ENCODE results near the gene PPP2R5C. TPM values are rescaled to one million over a fixed set of nuclear protein-coding genes. Genes with fewer than 3 reads are reported as not detected.
"Not testable (repeated sequence)": the region's sequence is repeated elsewhere in the genome, so short reads cannot be mapped to it uniquely, and the experiment has no call there.

The PPP2R5C gene
- total RNA-seq, 2 experiments from 2014 or later, result 232 to 281 TPM

DNA sequence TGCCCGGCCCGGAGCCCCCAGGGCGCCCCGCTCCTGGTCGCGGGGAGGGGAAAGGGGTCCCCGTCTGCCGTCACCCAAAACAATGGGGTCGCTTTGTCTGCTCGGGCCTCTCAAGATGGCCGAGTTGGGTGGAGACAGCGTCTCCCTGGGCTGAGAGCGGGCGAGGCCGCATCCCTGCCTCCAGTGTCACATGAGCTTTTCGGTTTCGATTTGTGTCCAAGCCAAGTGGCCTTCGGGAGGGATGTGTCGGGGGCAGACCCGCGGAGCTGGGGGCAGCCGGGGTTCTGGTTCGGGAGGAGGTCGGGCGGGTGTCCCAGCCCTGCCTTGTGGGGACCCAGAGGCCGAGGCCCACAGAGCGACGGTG lies 203.7 kb downstream of the PPP2R5C start:
- DNase-seq (peak; percentile 77), ATAC-seq (peak; percentile 52)
- intact Hi-C loops (cut with DNase I, micrococcal nuclease), result loop anchor here in 1 of 2 experiments (2.0 to 10.0 kb wide), 4 partner anchors 56 to 550 kb away; partner anchors contain the start of gene HSP90AA1
- POLR2A ChIA-PET, result interaction anchor here (0.7 to 1.0 kb wide), 2 partner anchors 85 to 116 kb away, joined by 3 to 4 read pairs; no protein-coding TSS in a partner anchor
- CTCF ChIA-PET, result interaction anchor here (0.5 to 2.0 kb wide), 3 partner anchors 12 to 20 kb away, joined by 4 to 8 read pairs (median 5); no protein-coding TSS in a partner anchor
- Mint-ChIP-seq H3K36me3 (ENCODE audit: low read depth) (peaks cover 18% of the 10 kb centered on the region), H3K9me3 (ENCODE audit: low read depth) (no peaks in the 10 kb centered on the region), H3K27ac (peak overlapping the region; percentile 84), H3K4me1 (peaks cover 42% of the 10 kb centered on the region), H3K27me3 (no peaks in the 10 kb centered on the region), H3K4me3 (peak overlapping the region; percentile 89)

- DNase-seq (no peak), ATAC-seq (no peak)
- Mint-ChIP-seq H3K27ac (peak overlapping the region; percentile 84), H3K4me1 (peaks cover 44% of the 10 kb centered on the region), H3K36me3 (ENCODE audit: low read depth) (peaks cover 19% of the 10 kb centered on the region), H3K9me3 (ENCODE audit: low read depth) (no peaks in the 10 kb centered on the region), H3K27me3 (no peaks in the 10 kb centered on the region), H3K4me3 (peak overlapping the region; percentile 89)
- POLR2A ChIA-PET, result interaction anchor here (0.6 to 1.0 kb wide), 3 partner anchors 84 to 125 kb away, joined by 3 to 7 read pairs (median 4); no protein-coding TSS in a partner anchor
- CTCF ChIA-PET, result interaction anchor here (0.6 to 2.0 kb wide), 8 partner anchors 8 to 728 kb away, joined by 3 to 8 read pairs (median 3); no protein-coding TSS in a partner anchor
- intact Hi-C loops (cut with DNase I, micrococcal nuclease), result loop anchor here in 1 of 2 experiments (2.0 to 10.0 kb wide), 4 partner anchors 55 to 549 kb away; partner anchors contain the start of gene HSP90AA1
These were observed 204.5 kb downstream of the PPP2R5C start for GRCh38 chr14:101965770-101966722.

GRCh38 chr14:101966742-101967141 lies 205.2 kb downstream of the PPP2R5C start:
- intact Hi-C loops (cut with DNase I, micrococcal nuclease), result loop anchor here in 1 of 2 experiments (10.0 kb wide), 1 partner anchor 548 kb away; no protein-coding TSS in a partner anchor
- Mint-ChIP-seq H3K36me3 (ENCODE audit: low read depth) (peaks cover 19% of the 10 kb centered on the region), H3K27me3 (no peaks in the 10 kb centered on the region), H3K4me1 (peaks cover 41% of the 10 kb centered on the region), H3K27ac (peak overlapping the region; percentile 69), H3K9me3 (ENCODE audit: low read depth) (no peaks in the 10 kb centered on the region), H3K4me3 (peak overlapping the region; percentile 89)
- POLR2A ChIA-PET, result interaction anchor here (0.6 kb wide), 1 partner anchor 140 kb away, joined by 7 read pairs; no protein-coding TSS in a partner anchor
- CTCF ChIA-PET, result interaction anchor here (1.0 to 2.0 kb wide), 4 partner anchors 8 to 347 kb away, joined by 3 to 8 read pairs (median 4); no protein-coding TSS in a partner anchor
- no peak for DNase-seq
- no peak for ATAC-seq

DNA sequence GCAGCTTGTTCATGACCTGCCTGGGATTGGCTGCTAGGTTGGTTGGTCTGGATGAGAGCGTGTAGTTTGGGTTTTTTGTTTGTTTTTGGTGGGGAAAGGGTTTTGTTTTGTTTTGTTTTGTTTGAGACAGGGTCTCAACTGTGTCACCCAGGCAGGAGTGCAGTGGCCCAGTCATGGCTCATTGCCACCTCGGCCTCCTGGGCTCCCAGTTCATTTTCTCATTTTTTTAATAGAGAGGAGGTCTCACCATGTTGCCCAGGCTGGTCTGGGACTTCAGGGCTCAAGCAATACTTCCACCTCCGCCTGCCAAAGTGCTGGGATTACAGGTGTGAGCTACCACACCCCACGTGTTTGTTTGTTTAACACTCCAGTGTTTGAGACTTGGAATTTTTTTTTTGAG lies 206.7 kb downstream of the PPP2R5C start:
- H3K4me1 Mint-ChIP-seq, result peaks cover 55% of the 10 kb centered on the region
- ATAC-seq (no peak), DNase-seq (no peak)
- H3K36me3 Mint-ChIP-seq (ENCODE audit: low read depth), result peaks cover 19% of the 10 kb centered on the region
- peak overlapping the region; percentile 14 for H3K27ac Mint-ChIP-seq
- ChIA-PET POLR2A (interaction anchor here (0.7 kb wide), 1 partner anchor 101 kb away, joined by 3 read pairs; no protein-coding TSS in a partner anchor), CTCF (no interaction called here)
- no peaks in the 10 kb centered on the region for H3K9me3 Mint-ChIP-seq (ENCODE audit: low read depth)
- H3K4me3 Mint-ChIP-seq, result no peak overlapping the region
- intact Hi-C loops (cut with DNase I, micrococcal nuclease), result loop anchor here in 1 of 2 experiments (10.0 kb wide), 1 partner anchor 547 kb away; no protein-coding TSS in a partner anchor
- H3K27me3 Mint-ChIP-seq, result no peaks in the 10 kb centered on the region

GRCh38 chr14:101969481-101969880 lies 208.0 kb downstream of the PPP2R5C start:
- Mint-ChIP-seq H3K27ac (no peak overlapping the region), H3K4me3 (no peak overlapping the region), H3K9me3 (ENCODE audit: low read depth) (no peaks in the 10 kb centered on the region), H3K36me3 (ENCODE audit: low read depth) (peaks cover 19% of the 10 kb centered on the region), H3K4me1 (peaks cover 50% of the 10 kb centered on the region), H3K27me3 (no peaks in the 10 kb centered on the region)
- intact Hi-C loops (cut with DNase I, micrococcal nuclease), result loop anchor here in 1 of 2 experiments (10.0 kb wide), 1 partner anchor 545 kb away; no protein-coding TSS in a partner anchor
- ChIA-PET CTCF (interaction anchor here (1.1 kb wide), 1 partner anchor 8 kb away, joined by 3 read pairs; no protein-coding TSS in a partner anchor), POLR2A (no interaction called here)
- ATAC-seq (no peak), DNase-seq (no peak)

- ATAC-seq (no peak), DNase-seq (no peak)
- Mint-ChIP-seq H3K4me3 (no peak overlapping the region), H3K4me1 (peaks cover 46% of the 10 kb centered on the region), H3K9me3 (ENCODE audit: low read depth) (no peaks in the 10 kb centered on the region), H3K27ac (no peak overlapping the region), H3K36me3 (ENCODE audit: low read depth) (peaks cover 19% of the 10 kb centered on the region), H3K27me3 (no peaks in the 10 kb centered on the region)
- ChIA-PET CTCF (no interaction called here), POLR2A (interaction anchor here (0.6 kb wide), 1 partner anchor 491 kb away, joined by 5 read pairs; no protein-coding TSS in a partner anchor)
- intact Hi-C loops (cut with DNase I, micrococcal nuclease), result no loop called here
These were observed 209.4 kb downstream of the PPP2R5C start for GRCh38 chr14:101970830-101971400.

GRCh38 chr14:101971458-101971857 lies 209.9 kb downstream of the PPP2R5C start:
- CTCF ChIA-PET; DNase-seq; H3K27ac Mint-ChIP-seq; POLR2A ChIA-PET; H3K9me3 Mint-ChIP-seq (ENCODE audit: low read depth); H3K27me3 Mint-ChIP-seq; H3K4me3 Mint-ChIP-seq; intact Hi-C loops (cut with DNase I, micrococcal nuclease); ATAC-seq: not testable (repeated sequence)
- peaks cover 19% of the 10 kb centered on the region for H3K36me3 Mint-ChIP-seq (ENCODE audit: low read depth)
- peaks cover 44% of the 10 kb centered on the region for H3K4me1 Mint-ChIP-seq

GRCh38 chr14:101972126-101972866 lies 210.8 kb downstream of the PPP2R5C start:
- Mint-ChIP-seq H3K4me1 (peaks cover 37% of the 10 kb centered on the region), H3K9me3 (ENCODE audit: low read depth) (no peaks in the 10 kb centered on the region), H3K27ac (no peak overlapping the region), H3K27me3 (no peaks in the 10 kb centered on the region), H3K4me3 (no peak overlapping the region), H3K36me3 (ENCODE audit: low read depth) (peaks cover 18% of the 10 kb centered on the region)
- ChIA-PET CTCF (interaction anchor here (0.8 to 2.6 kb wide), 3 partner anchors 11 to 265 kb away, joined by 3 to 12 read pairs (median 5); no protein-coding TSS in a partner anchor), POLR2A (no interaction called here)
- DNase-seq (no peak), ATAC-seq (no peak)
- intact Hi-C loops (cut with DNase I, micrococcal nuclease), result no loop called here

DNA sequence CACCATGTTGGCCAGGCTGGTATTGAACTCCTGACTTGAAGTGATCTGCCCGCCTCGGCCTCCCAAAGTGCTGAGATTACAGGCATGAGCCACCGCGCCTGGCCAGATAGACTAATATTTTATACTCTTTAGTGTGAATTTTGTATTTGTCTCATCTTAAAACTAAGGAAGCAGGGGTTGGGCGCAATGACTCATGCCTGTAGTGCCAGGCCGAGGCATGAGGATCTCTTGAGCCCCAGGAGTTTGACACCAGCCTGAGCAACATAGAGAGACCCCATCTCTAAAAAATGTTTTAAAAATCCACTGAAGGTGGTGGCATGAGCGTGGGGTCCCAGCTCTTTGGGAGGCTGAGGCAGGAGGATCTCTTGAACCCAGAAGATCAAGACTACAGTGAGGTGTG lies 211.8 kb downstream of the PPP2R5C start:
- Mint-ChIP-seq H3K9me3 (ENCODE audit: low read depth) (no peaks in the 10 kb centered on the region), H3K27me3 (no peaks in the 10 kb centered on the region), H3K27ac (no peak overlapping the region), H3K4me1 (peaks cover 31% of the 10 kb centered on the region), H3K4me3 (no peak overlapping the region), H3K36me3 (ENCODE audit: low read depth) (peaks cover 16% of the 10 kb centered on the region)
- CTCF ChIA-PET, result interaction anchor here (1.0 to 2.6 kb wide), 2 partner anchors 12 to 54 kb away, joined by 4 to 12 read pairs; no protein-coding TSS in a partner anchor
- intact Hi-C loops (cut with DNase I, micrococcal nuclease), result no loop called here
- DNase-seq (no peak), ATAC-seq (no peak)
- POLR2A ChIA-PET, result no interaction called here

GRCh38 chr14:101975231-101975630 lies 213.7 kb downstream of the PPP2R5C start:
- Mint-ChIP-seq H3K4me1 (peaks cover 24% of the 10 kb centered on the region), H3K27me3 (no peaks in the 10 kb centered on the region), H3K4me3 (no peak overlapping the region), H3K9me3 (ENCODE audit: low read depth) (no peaks in the 10 kb centered on the region), H3K27ac (no peak overlapping the region), H3K36me3 (ENCODE audit: low read depth) (peaks cover 22% of the 10 kb centered on the region)
- ChIA-PET CTCF (interaction anchor here (2.6 kb wide), 1 partner anchor 14 kb away, joined by 12 read pairs; no protein-coding TSS in a partner anchor), POLR2A (no interaction called here)
- no peak for DNase-seq
- intact Hi-C loops (cut with DNase I, micrococcal nuclease), result no loop called here
- no peak for ATAC-seq

All from activated CD4-positive, alpha-beta T cell treated with anti-CD3 and anti-CD28 coated beads for 36 hours (primary cell).